GM12874 (cell line): ENCODE results near the gene E4F1.

ENCODE experiments used
- CTCF ChIP-seq: IDR thresholded peaks from 2 replicates; pipeline ENCODE4 v1.5.1; 2011; ENCODE audit warnings: low read depth, mild to moderate bottlenecking, control low read depth, low read length, moderate library complexity; ENCODE audit not compliant: insufficient read depth

E4F1 gene

GRCh38 chr16:2190002-2190658, 33.3 kb upstream of the E4F1 start:
- TF ChIP-seq CTCF, result no peak

GRCh38 chr16:2190659-2191445, 32.5 kb upstream of the E4F1 start:
- TF ChIP-seq CTCF, result no peak

GRCh38 chr16:2191446-2191706, 32.0 kb upstream of the E4F1 start:
- TF ChIP-seq CTCF, result no peak

- TF ChIP-seq CTCF, result no peak
Observed at GRCh38 chr16:2194166-2194834, 29.1 kb upstream of the E4F1 start.

- peak; percentile 60 for TF ChIP-seq CTCF
Observed at GRCh38 chr16:2194852-2195321, 28.5 kb upstream of the E4F1 start.

- TF ChIP-seq CTCF, result no peak
Observed at GRCh38 chr16:2195322-2196161, 27.8 kb upstream of the E4F1 start.
